ENCODE results near the gene CD209.

DNA sequence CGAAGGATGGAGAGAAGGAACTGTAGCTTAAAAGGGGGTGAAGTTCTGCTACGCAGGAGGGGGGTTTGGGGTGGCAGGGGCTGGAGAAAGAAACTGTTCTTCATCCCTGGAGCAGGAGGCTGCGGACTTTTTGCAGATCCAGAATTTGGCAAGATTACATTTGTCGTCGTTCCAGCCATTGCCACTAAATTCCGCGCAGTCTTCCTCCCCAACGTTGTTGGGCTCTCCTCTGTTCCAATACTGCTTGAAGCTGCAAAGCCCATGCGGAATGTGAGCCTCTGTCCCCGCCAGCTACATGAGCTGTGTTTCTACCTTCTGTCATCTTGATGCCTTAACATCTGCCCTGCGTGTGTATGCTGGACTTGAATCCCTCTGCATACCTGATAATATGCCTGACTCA is 4.3 kb downstream of the CD209 start:
- TF ChIP-seq CTCF (IDR thresholded peaks at IDR 0.05) (no peak), EZH2 (IDR thresholded peaks at IDR 0.05) (no peak)

All from neural progenitor cell (in vitro differentiated cells).